Measurements from ENCODE around the gene PAK1. TPM values are rescaled to one million over a fixed set of nuclear protein-coding genes. Genes with fewer than 3 reads are reported as not detected.

PAK1 gene
- total RNA-seq, 1 donor from 2014 or later: 28.2 TPM

DNA sequence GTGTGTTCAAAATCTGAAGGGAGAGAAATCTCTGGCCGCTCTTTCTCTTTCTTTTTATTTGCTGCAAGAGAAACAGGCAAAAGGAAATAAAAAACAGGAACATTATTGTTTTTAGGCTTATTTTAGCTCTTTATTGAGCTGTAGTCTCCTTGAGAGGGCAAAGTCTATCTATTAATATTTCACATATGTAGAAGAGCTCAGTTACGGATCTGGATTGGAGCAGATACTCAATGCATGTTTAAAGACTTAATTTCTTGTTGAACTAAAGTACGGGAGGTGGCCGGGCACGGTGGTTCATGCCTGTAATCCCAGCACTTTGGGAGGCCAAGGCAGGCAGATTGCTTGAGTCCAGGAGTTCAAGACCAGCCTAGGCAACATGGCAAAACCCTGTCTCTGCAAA, 94.0 kb downstream of the PAK1 start:
- no peak overlapping the region for H3K27ac ChIP-seq
- no peaks in the 10 kb centered on the region for H3K27me3 ChIP-seq
- ATAC-seq (no peak), DNase-seq (no peak)
- H3K36me3 ChIP-seq: peaks cover 20% of the 10 kb centered on the region
- peaks cover 4% of the 10 kb centered on the region for H3K4me1 ChIP-seq
- TF ChIP-seq, protein P1, sequence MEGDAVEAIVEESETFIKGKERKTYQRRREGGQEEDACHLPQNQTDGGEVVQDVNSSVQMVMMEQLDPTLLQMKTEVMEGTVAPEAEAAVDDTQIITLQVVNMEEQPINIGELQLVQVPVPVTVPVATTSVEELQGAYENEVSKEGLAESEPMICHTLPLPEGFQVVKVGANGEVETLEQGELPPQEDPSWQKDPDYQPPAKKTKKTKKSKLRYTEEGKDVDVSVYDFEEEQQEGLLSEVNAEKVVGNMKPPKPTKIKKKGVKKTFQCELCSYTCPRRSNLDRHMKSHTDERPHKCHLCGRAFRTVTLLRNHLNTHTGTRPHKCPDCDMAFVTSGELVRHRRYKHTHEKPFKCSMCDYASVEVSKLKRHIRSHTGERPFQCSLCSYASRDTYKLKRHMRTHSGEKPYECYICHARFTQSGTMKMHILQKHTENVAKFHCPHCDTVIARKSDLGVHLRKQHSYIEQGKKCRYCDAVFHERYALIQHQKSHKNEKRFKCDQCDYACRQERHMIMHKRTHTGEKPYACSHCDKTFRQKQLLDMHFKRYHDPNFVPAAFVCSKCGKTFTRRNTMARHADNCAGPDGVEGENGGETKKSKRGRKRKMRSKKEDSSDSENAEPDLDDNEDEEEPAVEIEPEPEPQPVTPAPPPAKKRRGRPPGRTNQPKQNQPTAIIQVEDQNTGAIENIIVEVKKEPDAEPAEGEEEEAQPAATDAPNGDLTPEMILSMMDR (IDR thresholded peaks at IDR 0.05): no peak
- intact Hi-C loops (cut with DNase I): no loop called here
- no peak overlapping the region for H3K4me3 ChIP-seq
- H3K9me3 ChIP-seq: no peaks in the 10 kb centered on the region

DNA sequence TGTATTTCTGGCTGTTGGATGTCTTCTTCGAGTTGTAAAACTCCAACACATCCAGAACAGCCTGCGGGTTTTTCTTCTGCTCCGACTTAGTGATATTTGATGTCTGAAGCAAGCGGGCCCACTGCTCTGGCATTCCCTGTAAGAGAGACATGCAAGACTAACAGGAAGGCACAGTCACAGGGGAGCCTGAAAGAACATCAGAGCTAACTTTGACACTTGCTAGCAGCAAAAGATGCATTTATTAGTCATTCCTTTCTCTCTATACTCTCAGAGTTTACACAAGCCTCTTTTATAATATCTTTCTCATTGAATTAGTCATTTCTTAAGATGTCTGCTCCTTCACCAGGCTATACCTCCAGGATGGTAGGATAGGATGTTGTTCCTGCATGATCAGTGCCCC, 94.6 kb downstream of the PAK1 start:
- H3K36me3 ChIP-seq: peaks cover 26% of the 10 kb centered on the region
- H3K4me1 ChIP-seq: peaks cover 4% of the 10 kb centered on the region
- H3K4me3 ChIP-seq: no peak overlapping the region
- TF ChIP-seq, protein P1 (IDR thresholded peaks at IDR 0.05): no peak
- intact Hi-C loops (cut with DNase I): no loop called here
- no peak overlapping the region for H3K27ac ChIP-seq
- no peaks in the 10 kb centered on the region for H3K27me3 ChIP-seq
- ATAC-seq: no peak
- no peaks in the 10 kb centered on the region for H3K9me3 ChIP-seq
- no peak for DNase-seq

DNA sequence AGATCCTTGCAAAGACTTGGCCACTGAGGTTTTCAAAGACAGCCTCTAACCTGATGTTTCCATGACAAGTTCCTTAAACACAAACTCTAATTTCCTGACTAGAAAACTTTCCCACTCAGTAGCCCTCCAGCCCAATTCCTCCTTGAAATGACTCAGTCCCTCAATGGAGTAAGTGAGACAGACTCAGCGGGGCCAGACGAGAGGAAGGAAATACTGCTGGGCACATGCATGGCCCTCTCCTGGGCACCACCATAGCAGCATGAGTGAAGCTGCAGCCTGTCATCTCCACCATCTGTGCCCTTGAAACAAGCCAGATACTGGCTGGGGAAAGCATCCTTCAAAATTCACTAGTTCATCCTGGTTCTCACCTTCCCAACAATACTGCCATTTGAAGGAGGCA, 96.2 kb downstream of the PAK1 start:
- Histone ChIP-seq H3K4me3 (no peak overlapping the region), H3K9me3 (no peaks in the 10 kb centered on the region), H3K27me3 (no peaks in the 10 kb centered on the region), H3K36me3 (peaks cover 34% of the 10 kb centered on the region), H3K4me1 (peaks cover 4% of the 10 kb centered on the region), H3K27ac (no peak overlapping the region)
- intact Hi-C loops (cut with DNase I): no loop called here
- TF ChIP-seq, protein P1 (IDR thresholded peaks at IDR 0.05): no peak
- DNase-seq (no peak), ATAC-seq (no peak)

DNA sequence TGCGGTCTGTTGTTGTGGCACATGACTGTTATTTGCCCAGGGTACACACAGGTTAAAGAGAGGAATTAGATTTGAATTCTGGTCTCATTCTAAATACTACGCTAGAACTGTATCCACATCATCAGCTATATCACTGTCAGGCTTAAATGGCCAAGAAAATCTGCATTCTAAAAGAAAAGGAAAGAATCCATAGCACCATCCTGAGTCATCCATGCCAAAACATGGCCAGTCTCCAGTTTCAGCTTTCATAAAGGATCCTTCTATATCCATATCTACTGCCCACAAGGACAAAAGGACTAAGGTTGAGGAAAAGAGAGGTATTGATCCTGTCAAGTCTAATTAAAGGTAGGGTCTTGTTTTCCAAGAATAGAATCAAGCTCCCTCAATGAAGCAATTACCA, 98.8 kb downstream of the PAK1 start:
- DNase-seq (no peak), ATAC-seq (no peak)
- Histone ChIP-seq H3K9me3 (no peaks in the 10 kb centered on the region), H3K36me3 (peaks cover 34% of the 10 kb centered on the region), H3K4me3 (no peak overlapping the region), H3K27ac (no peak overlapping the region), H3K4me1 (no peaks in the 10 kb centered on the region), H3K27me3 (no peaks in the 10 kb centered on the region)
- intact Hi-C loops (cut with DNase I): no loop called here
- TF ChIP-seq, protein P1 (IDR thresholded peaks at IDR 0.05): no peak

DNA sequence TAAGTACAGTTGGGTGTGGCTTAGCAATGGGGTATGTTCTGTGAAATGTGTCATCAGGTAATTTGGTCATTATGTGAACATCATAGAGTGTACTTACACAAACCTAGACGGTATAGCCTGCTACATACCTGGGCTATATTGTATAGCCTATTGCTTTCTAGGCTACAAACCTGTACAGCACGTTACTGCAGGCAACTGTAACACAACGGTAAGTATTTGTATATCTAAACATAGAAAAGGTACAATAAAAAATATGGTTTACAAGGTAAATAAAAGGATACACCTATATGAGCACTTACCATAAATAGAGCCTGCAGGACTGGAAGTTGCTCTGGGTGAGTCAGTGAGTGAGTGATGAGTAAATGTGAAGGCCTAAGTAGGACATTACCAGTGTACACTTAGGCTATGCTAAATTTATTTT, 99.3 kb downstream of the PAK1 start:
- H3K9me3 ChIP-seq: no peaks in the 10 kb centered on the region
- no peak overlapping the region for H3K4me3 ChIP-seq
- TF ChIP-seq, protein P1 (IDR thresholded peaks at IDR 0.05): no peak
- H3K27me3 ChIP-seq: no peaks in the 10 kb centered on the region
- peaks cover 34% of the 10 kb centered on the region for H3K36me3 ChIP-seq
- DNase-seq (no peak), ATAC-seq (no peak)
- H3K4me1 ChIP-seq: no peaks in the 10 kb centered on the region
- intact Hi-C loops (cut with DNase I): no loop called here
- H3K27ac ChIP-seq: no peak overlapping the region

DNA sequence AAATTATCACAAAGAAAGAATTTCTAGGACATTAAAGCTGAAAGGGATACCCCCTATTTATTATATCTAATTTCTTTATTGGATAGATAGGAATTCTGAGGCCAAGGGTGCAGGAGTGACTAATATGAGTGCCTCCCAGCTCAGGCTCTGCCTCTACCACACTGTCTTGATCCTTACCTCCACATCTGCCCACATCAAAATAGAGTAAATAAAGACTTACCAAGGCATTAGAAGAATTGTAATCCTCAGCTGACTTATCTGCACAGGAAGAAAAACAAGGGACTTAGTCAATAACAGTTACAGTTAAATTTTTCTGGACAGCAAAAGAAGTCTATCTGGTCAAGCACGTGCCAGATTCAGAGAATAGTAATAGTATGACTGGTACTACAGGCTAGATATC, 99.8 kb downstream of the PAK1 start:
- Histone ChIP-seq H3K27me3 (no peaks in the 10 kb centered on the region), H3K4me1 (no peaks in the 10 kb centered on the region), H3K9me3 (no peaks in the 10 kb centered on the region), H3K36me3 (peaks cover 29% of the 10 kb centered on the region), H3K4me3 (no peak overlapping the region), H3K27ac (no peak overlapping the region)
- intact Hi-C loops (cut with DNase I): no loop called here
- no peak for ATAC-seq
- TF ChIP-seq, protein P1 (IDR thresholded peaks at IDR 0.05): no peak
- DNase-seq: no peak
